ENCODE measurements around the gene LYPD1.

DNA sequence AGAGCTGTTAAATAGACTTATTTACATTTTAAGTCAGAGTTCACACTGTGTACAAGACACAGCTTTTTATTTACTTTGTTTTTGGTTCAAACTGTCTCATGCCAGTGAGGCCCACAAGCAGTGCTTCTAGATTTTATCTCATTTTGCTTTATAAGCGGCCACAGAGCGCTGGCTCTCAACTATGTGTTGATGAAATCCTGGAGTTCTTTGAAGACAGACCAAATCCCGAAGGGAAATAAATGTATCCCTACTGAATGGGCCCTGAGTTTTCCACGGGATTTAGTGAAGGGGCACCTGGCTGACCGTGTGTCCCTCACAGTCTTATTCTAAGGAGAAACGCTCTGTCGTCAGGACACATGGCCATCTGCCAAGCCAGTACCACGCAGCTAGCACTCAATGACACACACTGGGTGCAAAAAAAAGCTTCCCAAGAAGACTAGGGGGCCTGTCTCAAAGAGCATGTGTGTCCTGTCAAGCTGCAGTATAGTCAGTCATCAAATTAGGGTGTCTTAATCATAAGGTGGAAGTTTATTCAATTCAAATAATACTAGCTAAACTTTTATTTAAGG lies 23.4 kb downstream of the LYPD1 start:
- TF ChIP-seq POLR2AphosphoS5 (IDR thresholded peaks at IDR 0.05; ENCODE audit: low read depth, low read length), result no peak
- TF ChIP-seq TAF1 (IDR thresholded peaks at IDR 0.05; ENCODE audit: borderline replicate concordance, insufficient read depth, low read length), result no peak
- no peak for TF ChIP-seq SIN3A (IDR thresholded peaks at IDR 0.05; ENCODE audit: borderline replicate concordance, insufficient read depth, low read length)

Measured in PFSK-1 (cell line).